HG03097 (cell line): ENCODE data around the gene NDUFS8.

Experiments used
- ATAC-seq: cut with Tn5 transposase; IDR thresholded peaks from one replicate; pipeline ENCODE4 v1.9.1; 2021; ENCODE audit not compliant: unreplicated experiment, low FRiP score

NDUFS8 gene

DNA sequence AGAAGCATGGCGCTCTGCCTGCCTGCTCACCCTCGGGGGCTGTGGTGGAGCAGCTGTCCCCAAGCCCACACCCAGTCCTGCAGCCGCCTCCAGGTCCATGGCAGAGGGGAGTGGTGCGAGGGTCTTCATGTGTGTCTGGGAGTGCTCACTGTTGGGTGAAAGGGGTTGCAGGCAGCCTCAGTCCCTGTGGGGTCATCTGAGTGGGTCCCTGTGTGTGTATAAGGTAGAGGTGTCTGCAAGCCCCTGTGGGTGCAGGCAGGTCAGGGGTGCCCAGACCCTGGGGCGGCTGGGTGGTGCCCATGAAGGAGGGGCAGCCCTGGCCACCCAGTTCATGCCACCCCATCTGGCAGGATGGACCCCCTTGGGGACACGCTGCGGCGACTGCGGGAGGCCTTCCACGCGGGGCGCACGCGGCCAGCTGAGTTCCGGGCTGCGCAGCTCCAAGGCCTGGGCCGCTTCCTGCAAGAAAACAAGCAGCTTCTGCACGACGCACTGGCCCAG is 15.5 kb upstream of the NDUFS8 start:
- ATAC-seq = no peak

DNA sequence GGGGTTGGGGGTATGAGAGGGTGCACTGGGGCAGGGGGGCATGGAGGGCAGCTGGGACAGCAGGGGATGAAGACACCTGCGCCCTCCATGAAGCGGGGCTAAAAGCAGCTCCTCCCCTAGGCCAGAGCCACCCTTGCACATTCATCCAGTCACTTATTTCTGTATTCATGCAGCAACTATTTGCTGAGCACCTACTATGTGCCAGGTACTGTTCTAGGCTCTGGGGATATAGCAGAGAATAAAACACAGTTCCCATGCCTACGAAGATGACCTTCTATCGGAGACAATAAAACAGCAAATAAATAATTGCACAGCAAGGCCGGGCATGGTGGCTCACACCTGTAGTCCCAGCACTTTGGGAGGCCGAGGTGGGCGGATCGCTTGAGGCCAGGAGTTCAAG is 15.0 kb upstream of the NDUFS8 start:
- ATAC-seq = no peak

DNA sequence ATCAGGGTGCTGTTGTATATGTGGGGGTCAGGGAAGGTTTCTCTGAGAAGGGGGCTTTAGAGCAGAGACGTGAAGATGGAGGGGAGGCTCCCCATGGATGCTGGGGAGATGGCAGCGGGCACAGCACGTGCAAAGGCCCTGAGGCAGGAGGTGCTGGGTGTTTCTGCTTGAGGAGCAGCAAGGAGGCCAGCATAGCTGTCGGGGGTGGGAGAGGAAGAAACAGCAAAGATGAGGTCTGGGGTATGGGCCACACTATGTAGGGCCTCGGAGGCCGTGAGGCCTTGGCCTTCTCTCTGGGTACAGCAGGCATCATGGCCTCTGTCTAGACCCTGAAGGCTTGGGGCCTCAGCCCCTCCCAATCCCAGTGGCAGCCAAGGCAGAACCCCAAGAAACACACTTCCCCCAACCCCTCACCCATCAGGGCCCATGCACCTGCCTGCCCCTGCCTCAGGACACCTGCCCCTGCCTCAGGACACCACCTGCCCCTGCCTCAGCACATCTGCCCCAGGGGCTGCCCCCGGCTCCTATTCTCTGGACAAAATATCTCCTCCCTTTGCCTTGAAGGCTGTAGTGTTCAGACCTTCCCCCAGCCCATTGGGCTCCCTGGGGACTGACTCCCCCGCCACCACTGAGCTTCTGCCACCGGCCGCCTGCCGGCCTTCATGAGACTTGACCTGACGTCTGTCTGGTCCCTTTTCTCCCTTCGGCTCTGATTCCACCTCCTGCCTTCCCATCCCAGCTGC is 14.1 kb upstream of the NDUFS8 start:
- no peak for ATAC-seq

DNA sequence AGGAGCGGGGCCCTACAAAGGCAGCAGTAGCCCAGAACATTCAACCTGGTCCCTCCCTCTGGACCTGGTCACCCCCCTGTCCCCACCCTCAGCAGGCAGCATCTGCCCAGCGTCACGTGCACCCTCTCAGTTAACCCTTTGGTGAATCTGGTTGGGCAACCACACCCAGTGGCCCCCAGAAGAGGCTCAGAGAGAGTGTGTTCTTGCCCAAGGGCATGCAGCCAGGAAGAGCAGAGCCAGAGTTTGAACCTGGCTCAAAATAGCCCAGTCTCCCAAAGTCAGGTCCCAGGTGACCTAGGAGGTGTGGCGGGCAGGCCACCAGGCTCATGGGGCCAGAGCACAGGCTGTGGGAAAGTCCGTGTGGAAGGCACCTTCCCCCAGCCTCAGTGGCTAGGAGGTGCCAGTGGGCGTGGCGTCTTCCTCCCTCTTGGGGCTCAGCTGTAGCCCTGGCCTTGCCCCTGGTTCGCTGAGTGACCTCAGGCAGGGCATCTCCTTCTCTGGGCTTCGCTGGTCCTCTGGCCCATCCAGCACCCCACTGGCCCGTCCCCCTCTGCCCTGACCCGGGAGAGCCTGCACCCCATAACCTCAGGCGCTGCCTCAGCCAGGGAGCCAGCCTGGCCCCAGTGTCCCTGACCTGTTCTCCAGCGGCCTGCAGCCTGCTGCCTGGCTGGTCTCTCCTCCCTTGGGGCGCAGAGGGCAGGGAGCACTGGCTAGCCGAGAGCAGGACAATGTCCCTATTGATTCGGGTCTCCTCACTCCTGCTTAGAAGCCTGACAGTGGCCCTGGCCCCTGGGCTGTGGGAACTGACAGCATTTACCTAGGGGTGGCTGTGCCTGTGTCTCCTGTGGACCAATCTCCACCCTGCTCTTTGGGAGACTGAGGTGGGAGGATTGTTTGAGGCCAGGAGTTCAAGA is 13.3 kb upstream of the NDUFS8 start:
- ATAC-seq = no peak

DNA sequence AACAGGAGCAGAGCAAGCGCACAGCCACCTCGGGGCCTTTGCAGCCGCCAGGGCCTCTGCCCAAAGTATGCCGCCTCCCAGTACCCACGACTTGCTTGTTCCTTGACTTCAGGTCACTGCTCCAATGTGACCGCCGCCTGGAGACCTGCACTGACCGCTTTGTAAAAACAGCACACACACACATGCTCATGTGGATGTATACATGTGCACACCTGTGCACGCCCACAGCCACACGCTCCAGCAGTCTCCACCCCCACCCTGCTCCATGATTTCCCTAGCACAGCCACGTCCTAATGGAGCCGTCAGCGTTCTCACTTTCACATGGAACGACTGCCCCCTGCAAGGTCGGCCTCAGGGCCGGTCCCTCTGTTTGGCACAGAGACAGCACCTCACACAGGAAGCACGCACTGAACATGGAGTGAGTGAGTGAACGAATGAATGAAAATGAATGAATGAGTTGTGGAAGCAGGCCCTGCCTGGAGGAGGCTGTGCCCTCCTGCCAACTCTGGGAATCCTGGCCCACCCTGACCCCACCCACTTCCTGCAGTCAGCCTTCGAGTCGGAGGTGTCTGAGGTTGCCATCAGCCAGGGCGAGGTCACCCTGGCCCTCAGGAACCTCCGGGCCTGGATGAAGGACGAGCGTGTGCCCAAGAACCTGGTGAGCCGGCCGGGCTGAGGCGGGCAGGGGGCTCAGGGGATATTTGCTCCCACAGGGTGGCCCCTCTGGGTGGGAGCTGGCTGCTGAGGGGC is 12.3 kb upstream of the NDUFS8 start:
- ATAC-seq = no peak

DNA sequence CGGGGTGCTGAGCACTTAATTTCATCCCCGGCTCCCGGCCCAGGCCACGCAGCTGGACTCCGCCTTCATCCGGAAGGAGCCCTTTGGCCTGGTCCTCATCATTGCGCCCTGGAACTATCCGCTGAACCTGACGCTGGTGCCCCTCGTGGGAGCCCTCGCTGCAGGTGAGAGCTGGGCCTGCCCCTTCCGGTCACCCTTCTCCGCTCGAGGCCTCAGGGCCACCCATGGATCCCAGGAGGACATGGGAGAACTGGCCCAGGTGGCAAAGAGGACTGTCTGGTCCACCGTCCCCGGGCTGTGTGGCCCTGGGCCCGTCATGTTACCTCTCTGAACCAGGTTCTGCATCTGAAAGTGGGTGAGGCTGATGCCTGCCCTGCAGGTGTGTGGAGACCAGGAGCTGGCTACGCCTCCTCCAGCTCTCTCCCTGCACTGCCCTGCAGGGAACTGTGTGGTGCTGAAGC is 11.7 kb upstream of the NDUFS8 start:
- ATAC-seq = no peak

DNA sequence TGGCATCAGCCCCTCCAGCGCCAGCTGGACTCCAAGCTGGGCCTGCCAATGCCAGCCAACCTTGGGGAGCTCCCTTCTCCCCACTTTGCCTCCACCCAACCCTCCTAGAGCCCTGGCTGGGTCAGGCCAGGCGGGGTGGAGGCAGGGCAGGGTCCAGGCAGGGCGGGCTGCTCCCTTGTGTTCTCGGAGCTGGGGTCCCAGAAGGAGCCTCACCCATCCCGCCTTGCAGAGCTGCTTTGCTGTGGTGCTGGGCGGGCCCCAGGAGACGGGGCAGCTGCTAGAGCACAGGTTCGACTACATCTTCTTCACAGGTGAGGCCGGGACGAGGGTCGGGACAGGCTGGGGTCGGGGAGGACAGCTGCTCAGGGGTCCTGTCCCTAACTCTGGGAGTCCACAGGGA is 11.0 kb upstream of the NDUFS8 start:
- ATAC-seq = no peak

DNA sequence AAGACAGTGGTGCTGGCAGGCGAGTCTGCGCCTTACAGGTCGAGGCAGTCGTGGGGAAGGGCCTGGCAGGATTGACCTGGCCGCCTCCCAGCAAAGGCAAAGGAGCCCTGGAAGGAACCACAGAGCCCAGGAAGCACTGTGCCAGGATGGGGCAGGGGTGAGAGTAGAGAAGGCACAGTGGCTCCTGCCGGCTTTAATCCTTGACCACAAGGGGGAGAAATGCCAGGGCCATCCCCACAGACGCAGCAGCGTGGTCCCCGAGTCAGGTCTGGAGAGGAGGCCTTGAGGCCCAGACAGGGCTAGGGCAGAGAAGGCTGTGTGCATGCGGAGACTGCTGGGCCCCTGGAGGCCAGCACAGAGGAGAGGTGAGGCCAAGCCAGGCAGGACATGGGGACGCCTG is 9.9 kb upstream of the NDUFS8 start:
- no peak for ATAC-seq

DNA sequence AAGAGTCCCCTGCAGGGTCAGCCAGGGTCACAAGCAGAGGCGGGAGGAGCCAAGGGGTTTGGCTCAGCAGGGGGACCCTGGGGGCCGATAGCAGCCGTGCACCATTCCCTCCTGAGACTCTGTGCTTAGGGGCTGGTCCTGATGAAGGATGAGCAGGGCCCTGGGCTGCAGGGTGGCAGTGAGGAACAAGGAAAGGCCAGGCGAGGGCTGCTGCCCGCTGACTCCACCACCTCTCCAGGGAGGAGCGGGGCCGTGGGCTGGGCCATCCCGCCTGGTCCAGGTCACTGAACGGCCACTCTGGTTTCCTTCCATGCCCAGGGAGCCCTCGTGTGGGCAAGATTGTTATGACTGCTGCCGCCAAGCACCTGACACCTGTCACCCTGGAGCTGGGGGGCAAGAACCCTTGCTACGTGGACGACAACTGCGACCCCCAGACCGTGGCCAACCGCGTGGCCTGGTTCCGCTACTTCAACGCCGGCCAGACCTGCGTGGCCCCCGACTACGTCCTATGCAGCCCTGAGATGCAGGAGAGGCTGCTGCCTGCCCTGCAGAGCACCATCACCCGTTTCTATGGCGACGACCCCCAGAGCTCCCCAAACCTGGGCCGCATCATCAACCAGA is 9.2 kb upstream of the NDUFS8 start:
- no peak for ATAC-seq

DNA sequence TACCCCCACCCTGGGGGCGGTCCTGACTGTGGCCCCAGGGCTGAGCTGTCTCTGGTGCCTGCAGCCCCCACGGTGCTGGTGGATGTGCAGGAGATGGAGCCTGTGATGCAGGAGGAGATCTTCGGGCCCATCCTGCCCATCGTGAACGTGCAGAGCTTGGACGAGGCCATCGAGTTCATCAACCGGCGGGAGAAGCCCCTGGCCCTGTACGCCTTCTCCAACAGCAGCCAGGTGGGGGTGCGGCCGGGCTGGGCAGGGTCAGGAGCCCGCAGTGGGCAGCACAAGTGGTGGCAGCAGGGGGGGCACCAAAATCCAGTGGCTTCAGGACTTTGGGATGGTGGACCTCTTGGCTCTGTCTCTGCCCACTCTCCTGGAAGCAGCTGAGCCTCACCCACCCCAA is 8.0 kb upstream of the NDUFS8 start:
- no peak for ATAC-seq

DNA sequence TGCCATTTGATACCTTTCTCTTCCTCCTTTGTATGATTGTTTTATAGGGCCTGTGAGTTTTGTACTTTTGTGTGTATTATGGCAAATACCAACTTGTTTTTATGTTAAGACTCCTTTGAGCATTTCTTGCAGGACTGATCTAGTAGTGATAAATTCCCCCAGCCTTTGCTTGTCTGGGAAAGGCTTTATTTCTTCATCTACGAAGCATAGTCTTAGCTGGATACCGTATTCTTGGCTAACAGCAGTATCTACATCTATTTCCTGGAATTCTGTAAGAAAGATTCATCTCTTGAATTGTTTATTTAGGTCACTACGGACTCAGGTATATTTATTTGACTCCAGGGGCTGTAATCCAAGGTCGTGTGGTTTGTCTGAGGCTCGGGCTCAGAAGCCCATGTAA is 6.0 kb upstream of the NDUFS8 start:
- ATAC-seq = no peak

DNA sequence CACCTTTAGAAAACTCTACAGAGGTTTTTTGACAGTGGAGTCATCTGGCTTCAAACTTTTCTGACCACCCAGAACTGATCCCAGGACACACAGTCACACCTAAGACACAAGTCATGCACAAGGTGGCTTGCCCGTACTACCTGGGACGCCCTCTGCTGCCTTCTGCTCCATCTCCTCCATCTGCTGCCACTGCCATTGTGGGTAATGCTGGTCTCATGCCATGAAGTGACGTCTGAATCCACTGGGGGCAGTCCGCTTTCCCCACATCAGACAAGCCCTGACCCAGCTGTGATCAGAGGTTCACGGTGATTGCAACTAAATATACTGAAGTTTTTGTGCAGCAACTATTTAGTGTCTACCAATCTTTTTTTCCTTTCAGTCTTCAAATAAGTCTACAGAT is 5.4 kb upstream of the NDUFS8 start:
- no peak for ATAC-seq

DNA sequence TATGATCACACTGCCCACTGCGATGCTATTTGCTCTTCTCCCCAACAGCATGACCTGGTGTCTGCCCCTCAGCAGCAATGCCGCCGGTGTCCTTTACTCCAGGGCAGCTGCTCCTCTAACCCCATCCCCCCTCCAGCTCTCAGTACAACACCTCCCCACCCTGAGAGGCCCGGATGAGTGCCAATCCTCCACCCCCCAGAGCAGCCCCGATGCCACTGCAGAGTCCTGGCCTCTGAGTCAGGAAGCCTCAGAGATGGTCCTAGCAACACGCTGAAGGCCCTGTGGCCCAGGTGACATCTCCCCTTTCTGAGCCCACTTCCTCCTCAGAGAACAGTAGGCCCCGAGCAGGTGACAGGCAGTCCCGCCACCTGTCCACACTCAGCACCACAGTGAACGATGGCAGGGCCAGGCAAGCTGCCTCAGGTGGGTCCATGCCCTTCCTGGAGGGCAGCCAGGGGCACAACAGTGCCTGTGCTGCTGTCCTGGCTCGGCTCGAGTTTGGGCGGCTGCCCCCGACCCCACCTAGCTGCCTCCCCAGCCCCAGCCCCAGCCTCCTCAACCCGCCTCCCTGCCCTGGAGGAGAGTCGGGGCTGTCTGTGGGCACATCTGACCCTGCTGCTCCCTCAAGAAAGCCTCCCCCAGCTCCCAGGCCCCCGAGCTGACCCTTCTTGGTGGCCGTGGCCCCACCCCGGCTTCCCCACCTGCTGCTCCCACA is 3.9 kb upstream of the NDUFS8 start:
- no peak for ATAC-seq

DNA sequence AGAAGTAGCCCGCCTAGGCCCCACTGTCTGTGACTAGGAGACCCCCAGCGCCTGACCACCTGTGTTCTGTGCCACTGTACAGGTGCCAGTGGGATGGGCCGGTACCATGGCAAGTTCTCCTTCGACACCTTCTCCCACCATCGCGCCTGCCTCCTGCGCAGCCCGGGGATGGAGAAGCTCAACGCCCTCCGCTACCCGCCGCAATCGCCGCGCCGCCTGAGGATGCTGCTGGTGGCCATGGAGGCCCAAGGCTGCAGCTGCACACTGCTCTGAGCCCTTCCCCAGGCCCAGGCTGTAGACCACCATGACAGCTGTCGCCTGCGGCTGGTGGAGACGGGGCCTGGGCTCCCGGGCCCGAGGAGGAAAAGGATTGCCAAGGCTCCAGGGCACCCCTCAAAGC is 2.8 kb upstream of the NDUFS8 start:
- ATAC-seq = no peak

DNA sequence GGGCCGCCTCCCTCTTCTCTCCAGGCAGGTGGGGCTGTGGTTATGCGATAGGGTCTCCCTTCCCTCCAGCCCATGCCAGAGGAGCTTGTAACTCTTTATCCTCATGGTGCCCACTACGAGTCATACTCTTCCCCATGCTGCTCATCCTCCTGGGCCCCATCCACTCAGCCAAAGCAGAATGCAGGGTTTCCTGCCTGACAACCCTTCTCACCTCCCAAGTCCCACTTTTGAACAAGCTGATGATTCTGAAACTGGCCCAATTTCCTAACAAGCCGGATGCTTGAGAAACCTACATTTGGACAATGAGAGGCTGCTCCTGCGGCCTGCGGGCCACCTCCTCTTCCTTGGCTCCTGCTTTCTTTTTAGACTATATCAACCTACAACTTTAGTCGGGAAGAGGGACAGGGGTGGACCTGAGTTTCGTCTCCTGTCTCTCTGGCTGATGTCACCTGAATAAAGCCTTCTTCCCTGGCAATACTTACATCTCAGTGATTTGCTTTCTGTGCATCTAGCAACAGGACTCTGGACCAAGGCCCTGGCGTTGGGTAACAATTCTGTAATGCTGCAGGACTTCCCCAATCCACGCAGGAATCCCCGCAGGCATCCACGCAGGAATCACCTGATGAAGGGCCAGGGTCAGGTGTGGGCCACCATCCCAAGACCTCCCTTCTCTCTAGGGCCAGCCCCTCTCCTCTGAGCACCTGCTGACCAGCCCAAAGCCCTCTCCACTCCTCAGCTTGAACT is 1.5 kb upstream of the NDUFS8 start:
- ATAC-seq = no peak

DNA sequence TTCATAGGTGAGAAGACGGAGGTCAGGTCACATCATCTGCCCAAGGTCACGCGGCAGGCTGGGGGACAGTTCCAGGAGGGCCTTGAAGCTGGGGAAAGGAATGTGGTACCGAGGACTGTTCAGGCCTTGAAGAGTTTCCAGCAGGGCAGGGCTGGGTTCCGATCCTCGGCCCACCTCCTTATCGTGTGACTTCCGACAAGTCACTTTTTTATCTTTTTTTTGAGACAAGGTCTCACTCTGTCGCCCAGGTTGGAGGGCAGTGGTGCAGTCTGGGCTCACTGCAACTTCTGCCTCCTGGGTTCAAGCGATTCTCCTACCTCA is 623 bp downstream of the NDUFS8 start:
- no peak for ATAC-seq

DNA sequence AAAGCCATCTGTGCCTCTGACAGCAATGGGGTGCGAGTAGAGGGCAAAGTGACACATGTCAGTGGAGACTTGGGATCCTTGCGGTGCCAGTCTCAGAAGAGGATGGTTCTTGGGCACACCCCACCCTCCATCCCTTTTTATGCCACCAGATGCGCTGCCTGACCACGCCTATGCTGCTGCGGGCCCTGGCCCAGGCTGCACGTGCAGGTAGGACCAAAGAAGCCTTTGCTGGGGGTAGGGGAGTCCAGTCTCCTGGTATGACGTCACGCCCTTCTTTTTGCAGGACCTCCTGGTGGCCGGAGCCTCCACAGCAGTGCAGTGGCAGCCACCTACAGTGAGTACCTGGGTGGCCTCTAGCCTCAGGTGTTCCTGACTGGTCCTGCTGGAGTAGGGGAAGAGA is 1.5 kb downstream of the NDUFS8 start:
- no peak for ATAC-seq

DNA sequence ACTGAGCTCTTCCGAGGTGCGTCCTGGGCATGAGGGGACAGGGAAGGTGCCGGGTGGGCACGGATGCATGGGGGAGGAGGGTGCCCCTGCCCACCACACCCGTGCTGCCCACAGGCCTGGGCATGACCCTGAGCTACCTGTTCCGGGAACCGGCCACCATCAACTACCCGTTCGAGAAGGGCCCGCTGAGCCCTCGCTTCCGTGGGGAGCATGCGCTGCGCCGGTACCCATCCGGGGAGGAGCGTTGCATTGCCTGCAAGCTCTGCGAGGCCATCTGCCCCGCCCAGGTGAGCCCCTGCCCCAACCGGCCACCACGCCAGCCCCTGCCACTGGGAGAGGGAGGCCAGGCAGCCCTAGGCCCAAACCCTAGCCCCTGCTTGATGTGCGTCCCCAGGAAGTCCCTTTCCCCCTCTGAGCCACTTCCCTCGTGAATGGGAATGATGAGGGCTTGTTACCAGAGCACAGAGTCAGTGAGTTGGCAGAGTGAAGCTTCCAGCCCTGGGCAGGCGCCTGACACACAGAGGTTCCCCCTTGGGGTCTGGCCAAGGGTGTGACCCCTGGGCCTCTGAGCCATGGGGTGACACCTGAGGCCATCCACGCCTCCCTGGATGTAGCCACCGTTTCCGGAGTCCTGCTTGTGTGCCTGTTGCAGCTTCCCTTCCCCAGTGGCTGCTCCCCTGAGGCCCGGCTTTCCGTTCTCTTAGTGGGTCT is 2.7 kb downstream of the NDUFS8 start:
- no peak for ATAC-seq

DNA sequence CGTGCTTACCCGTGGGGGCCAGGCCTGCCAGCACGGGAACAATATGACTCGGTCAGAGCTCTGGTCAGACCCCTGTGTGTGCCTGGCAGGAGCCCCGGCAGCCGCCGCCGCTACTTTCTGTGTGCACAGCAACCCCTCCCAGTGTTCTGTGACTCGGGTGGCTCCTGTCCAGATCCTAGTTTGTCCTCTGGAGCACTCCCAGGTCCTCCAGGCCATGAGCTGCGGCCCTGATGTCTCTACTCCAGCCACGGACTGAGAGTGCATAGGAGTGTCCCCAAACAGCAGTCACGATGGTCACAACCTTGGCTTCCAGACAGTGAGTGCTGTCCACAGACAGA is 3.2 kb downstream of the NDUFS8 start:
- ATAC-seq = no peak
